B cell (primary cell): ENCODE measurements around the gene GLG1. TPM values are rescaled to one million over a fixed set of nuclear protein-coding genes. Genes with fewer than 3 reads are reported as not detected.

Experiments
- ATAC-seq: fragments of 200-7000 bp; cut with Tn5 transposase; one replicate; pipeline ENCODE4 v1.10.0; 2021; ENCODE audit warnings: low read depth, mild to moderate bottlenecking, moderate number of reproducible peaks, moderate library complexity
- CTCF ChIA-PET: fragments of 350-600 bp; sonication (Branson Sonifier 250); formaldehyde crosslinking; loops from one replicate; lab custom pipeline; 2021; ENCODE audit warnings: antibody characterized with exemption, inconsistent platforms; lab: Charles Lee
- POLR2A ChIA-PET: fragments of 350-600 bp; sonication (Branson Sonifier 250); formaldehyde crosslinking; loops from one replicate; lab custom pipeline; 2021; ENCODE audit warnings: antibody characterized with exemption; lab: Charles Lee
- DNase-seq: peaks from one replicate; pipeline ENCODE4 v3.0.0; 2013
- H2AFZ ChIP-seq: 2 replicates; pipeline ENCODE4 v1.6.1; 2012; ENCODE audit warnings: mild to moderate bottlenecking, low read depth, low read length; ENCODE audit not compliant: insufficient read depth, poor library complexity, severe bottlenecking
- H3K27ac ChIP-seq, 2 donors: 1 replicate in 1 of 2; 2 replicates in 1 of 2; pipeline ENCODE4 v1.5.1; 2012 to 2013; ENCODE audit warnings: low read length in 2 of 2, mild to moderate bottlenecking in 2 of 2, moderate library complexity in 1 of 2
- H3K27me3 ChIP-seq, 4 experiments: fragments of 200-600 bp in 1 of 4; sonication (generic) in 1 of 4; replicated peaks in 1 of 4; 1 replicate in 2 of 4; 2 replicates in 2 of 4; pipeline versions ENCODE4 v1.6.1 to v1.7.0; 2013 to 2016; ENCODE audit warnings: low read length in 3 of 4, mild to moderate bottlenecking in 2 of 4, mixed read lengths in 1 of 4, moderate library complexity in 1 of 4; ENCODE audit not compliant: insufficient read depth in 4 of 4, control insufficient read depth in 3 of 4; ENCODE audit errors: control extremely low read depth in 1 of 4
- H3K36me3 ChIP-seq, 2 experiments: replicated peaks in 1 of 2; 1 replicate in 1 of 2; 2 replicates in 1 of 2; pipeline versions ENCODE4 v1.6.1 to v1.7.1; 2013; ENCODE audit warnings: low read length in 1 of 2; ENCODE audit not compliant: insufficient read depth in 2 of 2, control insufficient read depth in 1 of 2; ENCODE audit errors: control extremely low read depth in 1 of 2, extremely low read depth in 1 of 2
- H3K4me1 ChIP-seq, 2 donors: fragments of 200-600 bp in 1 of 2; sonication (generic) in 1 of 2; 1 replicate in 1 of 2; 2 replicates in 1 of 2; pipeline versions ENCODE4 v1.5.1 to v1.6.1; 2013 to 2017; ENCODE audit warnings: low read length in 2 of 2; ENCODE audit not compliant: control insufficient read depth in 2 of 2, insufficient read depth in 2 of 2
- H3K4me2 ChIP-seq: replicated peaks from 2 replicates; pipeline ENCODE3; 2012; ENCODE audit warnings: mild to moderate bottlenecking, low read depth, low read length; ENCODE audit not compliant: poor library complexity, severe bottlenecking
- H3K4me3 ChIP-seq, 5 experiments: fragments of 200-600 bp in 1 of 5; sonication (generic) in 1 of 5; 1 replicate in 3 of 5; 2 replicates in 2 of 5; pipeline versions ENCODE4 v1.5.1 to v1.7.0; 2011 to 2016; ENCODE audit warnings: low read length in 4 of 5, mild to moderate bottlenecking in 4 of 5, low read depth in 2 of 5, control low read depth in 1 of 5, moderate library complexity in 1 of 5; ENCODE audit not compliant: insufficient read depth in 1 of 5; ENCODE audit errors: control extremely low read depth in 1 of 5, extremely low read depth in 1 of 5
- H3K79me2 ChIP-seq: fragments of 200-600 bp; sonication (generic); one replicate; pipeline ENCODE4 v1.6.0; 2016; ENCODE audit warnings: low read length; ENCODE audit not compliant: control insufficient read depth, insufficient read depth
- H3K9ac ChIP-seq: fragments of 200-600 bp; sonication (generic); 2 replicates; pipeline ENCODE4 v1.6.1; 2017; ENCODE audit warnings: mild to moderate bottlenecking, low read length, moderate library complexity
- H3K9me3 ChIP-seq, 3 donors: one replicate each; pipeline versions ENCODE4 v1.6.1 to v1.7.1; 2013; ENCODE audit warnings: low read length in 2 of 3; ENCODE audit not compliant: control insufficient read depth in 2 of 3, insufficient read depth in 1 of 3; ENCODE audit errors: control extremely low read depth in 1 of 3
- H4K20me1 ChIP-seq: 2 replicates; pipeline ENCODE4 v1.6.0; 2012; ENCODE audit warnings: mild to moderate bottlenecking, low read length; ENCODE audit not compliant: insufficient read depth, control insufficient read depth, poor library complexity, severe bottlenecking
- H3K27ac Mint-ChIP-seq: one replicate; pipeline ENCODE4 v1.8.0; 2021; ENCODE audit warnings: mixed read lengths
- H3K27me3 Mint-ChIP-seq: one replicate; pipeline ENCODE4 v1.8.0; 2021; ENCODE audit warnings: mixed read lengths
- H3K4me1 Mint-ChIP-seq: one replicate; pipeline ENCODE4 v1.8.0; 2021; ENCODE audit warnings: mixed read lengths
- H3K4me3 Mint-ChIP-seq: one replicate; pipeline ENCODE4 v1.8.0; 2021; ENCODE audit warnings: mixed read lengths
- H3K9me3 Mint-ChIP-seq: one replicate; pipeline ENCODE4 v1.8.0; 2022; ENCODE audit warnings: mixed read lengths; ENCODE audit not compliant: insufficient read depth
- EZH2 ChIP-seq: IDR thresholded peaks from 2 replicates; pipeline ENCODE4 v1.6.1; 2012; ENCODE audit warnings: borderline replicate concordance, low read depth, mild to moderate bottlenecking, moderate library complexity, low read length; ENCODE audit not compliant: insufficient read depth, poor library complexity, severe bottlenecking
- WGBS: methylation state at CpG from one replicate; pipeline ENCODE4 v1.1.5; 2013; ENCODE audit warnings: missing lambda C conversion rate; ENCODE audit not compliant: insufficient coverage; 5-methylcytosine and 5-hydroxymethylcytosine counted together
- intact Hi-C: fragments of 100-400 bp; cut with micrococcal nuclease; formaldehyde crosslinking; loops from one replicate; pipeline ENCODE4 v1.10.0; 2022
- polyA plus RNA-seq: library from polyadenylated mRNA; depleted of rRNA; stranded (reverse); fragments of >200 nt; gene quantifications from 2 replicates; pipeline ENCODE4 v1.2.3, GENCODE V29; 2012
- total RNA-seq, 2 donors: library from RNA; stranded (reverse); fragments of 120-200 nt in 1 of 2; gene quantifications; 1 replicate in 1 of 2; 2 replicates in 1 of 2; pipeline versions ENCODE4 v1.2.3 to v1.2.4, GENCODE V29; 2013 to 2022
- TF ChIP-seq, protein P1 (sequence below): fragments of 200-600 bp; IDR thresholded peaks from one replicate; pipeline ENCODE4 v1.8.0; 2022; ENCODE audit warnings: antibody characterized with exemption, mild to moderate bottlenecking

Gene GLG1
- total and polyA plus RNA-seq, 2 donors (not counting 1 experiment from before 2014, with no cell fraction given): 28.3 to 114 TPM

DNA sequence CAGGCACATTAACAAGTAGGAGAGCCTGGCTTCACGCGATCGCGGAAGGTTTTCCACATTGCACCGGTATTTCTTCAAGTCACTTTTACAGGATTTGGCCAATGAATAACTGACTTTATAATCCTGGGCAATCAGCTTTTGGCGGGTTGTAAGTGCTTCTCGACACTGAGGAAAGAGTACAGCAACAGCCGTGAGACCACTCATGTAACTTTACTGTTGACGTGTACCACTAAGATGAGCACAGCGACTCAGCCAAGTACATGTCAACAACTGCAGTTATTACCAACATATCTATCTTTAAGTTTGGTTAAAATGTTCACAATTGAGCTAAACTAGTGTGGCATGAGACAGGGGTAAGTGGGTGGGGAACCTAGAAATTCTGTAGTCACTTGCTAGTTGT lies 113.9 kb downstream of the GLG1 start:
- WGBS: 100% methylated on average over 5 of the region's 10 CpGs
- intact Hi-C loops: no loop called here
- no peak overlapping the region for H3K9ac ChIP-seq
- no peaks in the 10 kb centered on the region for H3K27me3 ChIP-seq
- Mint-ChIP-seq H3K27ac (no peak overlapping the region), H3K27me3 (no peaks in the 10 kb centered on the region), H3K4me1 (no peaks in the 10 kb centered on the region), H3K4me3 (no peak overlapping the region), H3K9me3 (no peaks in the 10 kb centered on the region)
- H3K79me2 ChIP-seq: peaks cover 4% of the 10 kb centered on the region
- no peaks in the 10 kb centered on the region for H4K20me1 ChIP-seq
- ChIA-PET POLR2A (no interaction called here), CTCF (interaction anchor here (2.2 kb wide), 1 partner anchor 130 kb away, joined by 7 read pairs; no protein-coding TSS in a partner anchor)
- peaks cover under 1 to 60% of the 10 kb centered on the region in 2 experiments for H3K36me3 ChIP-seq
- no peak overlapping the region for H3K4me2 ChIP-seq
- H3K9me3 ChIP-seq: no peaks in the 10 kb centered on the region
- no peak for TF ChIP-seq EZH2
- TF ChIP-seq, protein P1, sequence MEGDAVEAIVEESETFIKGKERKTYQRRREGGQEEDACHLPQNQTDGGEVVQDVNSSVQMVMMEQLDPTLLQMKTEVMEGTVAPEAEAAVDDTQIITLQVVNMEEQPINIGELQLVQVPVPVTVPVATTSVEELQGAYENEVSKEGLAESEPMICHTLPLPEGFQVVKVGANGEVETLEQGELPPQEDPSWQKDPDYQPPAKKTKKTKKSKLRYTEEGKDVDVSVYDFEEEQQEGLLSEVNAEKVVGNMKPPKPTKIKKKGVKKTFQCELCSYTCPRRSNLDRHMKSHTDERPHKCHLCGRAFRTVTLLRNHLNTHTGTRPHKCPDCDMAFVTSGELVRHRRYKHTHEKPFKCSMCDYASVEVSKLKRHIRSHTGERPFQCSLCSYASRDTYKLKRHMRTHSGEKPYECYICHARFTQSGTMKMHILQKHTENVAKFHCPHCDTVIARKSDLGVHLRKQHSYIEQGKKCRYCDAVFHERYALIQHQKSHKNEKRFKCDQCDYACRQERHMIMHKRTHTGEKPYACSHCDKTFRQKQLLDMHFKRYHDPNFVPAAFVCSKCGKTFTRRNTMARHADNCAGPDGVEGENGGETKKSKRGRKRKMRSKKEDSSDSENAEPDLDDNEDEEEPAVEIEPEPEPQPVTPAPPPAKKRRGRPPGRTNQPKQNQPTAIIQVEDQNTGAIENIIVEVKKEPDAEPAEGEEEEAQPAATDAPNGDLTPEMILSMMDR: no peak
- H2AFZ ChIP-seq: no peak overlapping the region
- H3K4me1 ChIP-seq: no peaks in the 10 kb centered on the region
- ATAC-seq (no peak), DNase-seq (no peak)
- no peak overlapping the region for H3K4me3 ChIP-seq
- H3K27ac ChIP-seq: no peak overlapping the region

DNA sequence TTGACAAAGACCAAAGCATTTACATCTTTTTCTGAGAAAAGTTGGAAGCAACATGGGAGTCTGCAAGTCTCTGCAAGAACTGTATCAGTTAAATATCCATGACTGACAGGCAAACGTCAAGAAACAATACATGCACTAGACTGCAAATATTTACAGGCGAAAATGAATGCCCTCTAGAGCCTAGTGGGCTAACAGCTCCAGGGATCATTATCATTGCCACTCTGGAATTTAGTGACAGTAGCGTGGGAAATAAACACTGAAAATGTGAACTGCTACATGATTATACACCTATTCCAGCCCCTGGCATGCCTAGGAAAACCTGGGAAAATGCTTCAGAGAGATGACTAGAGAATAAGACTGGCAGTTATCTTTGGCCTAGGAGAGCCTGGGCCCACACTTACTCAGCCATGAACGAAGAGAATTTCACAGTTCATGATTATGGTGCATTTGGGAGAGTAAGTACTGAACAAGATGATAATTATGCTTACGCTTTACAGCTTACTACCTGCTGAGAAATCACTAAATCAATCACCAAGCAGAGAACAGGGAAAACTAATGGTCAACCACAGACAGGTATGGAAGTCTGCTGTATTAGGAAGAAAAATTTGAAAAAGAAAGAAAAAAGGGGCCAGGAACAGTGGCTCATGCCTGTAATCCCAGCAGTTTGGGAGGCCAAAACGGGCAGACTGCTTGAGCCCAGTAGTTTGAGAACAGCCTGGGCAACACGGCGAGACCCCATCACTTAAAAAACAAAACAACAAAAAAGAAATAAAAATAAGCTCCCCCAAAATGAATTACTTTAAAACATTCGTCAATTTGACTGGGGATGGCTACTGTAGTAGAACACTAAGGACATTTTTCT lies 119.0 kb downstream of the GLG1 start:
- Histone ChIP-seq H3K36me3 (peaks cover 8 to 76% of the 10 kb centered on the region in 2 experiments), H2AFZ (no peak overlapping the region), H3K4me1 (no peaks in the 10 kb centered on the region), H3K9me3 (no peaks in the 10 kb centered on the region), H3K27ac (no peak overlapping the region), H3K4me3 (no peak overlapping the region), H3K4me2 (no peak overlapping the region), H3K27me3 (no peaks in the 10 kb centered on the region), H4K20me1 (no peaks in the 10 kb centered on the region), H3K9ac (no peak overlapping the region), H3K79me2 (no peaks in the 10 kb centered on the region)
- Mint-ChIP-seq H3K27me3 (no peaks in the 10 kb centered on the region), H3K27ac (no peak overlapping the region), H3K4me1 (no peaks in the 10 kb centered on the region), H3K9me3 (no peaks in the 10 kb centered on the region), H3K4me3 (no peak overlapping the region)
- ChIA-PET CTCF (no interaction called here), POLR2A (no interaction called here)
- intact Hi-C loops: no loop called here
- WGBS: 100% methylated on average over 6 of the region's 9 CpGs
- no peak for TF ChIP-seq EZH2
- TF ChIP-seq, protein P1: no peak
- no peak for ATAC-seq
- DNase-seq: no peak
